IMR-90 (cell line): ENCODE data around the gene KCNT2.

Experiments
- BHLHE40 ChIP-seq: fragments of 150-350 bp; IDR thresholded peaks from 2 replicates; pipeline ENCODE4 v1.6.1; 2016; ENCODE audit warnings: mild to moderate bottlenecking, low read depth, low read length
- CEBPB ChIP-seq: IDR thresholded peaks from 2 replicates; pipeline ENCODE4 v1.6.1; 2012; ENCODE audit warnings: low read depth, low read length, improper control_type of control experiment
- CTCF ChIP-seq: conservative IDR thresholded peaks from 2 replicates; pipeline ENCODE4 v1.5.1; 2012; ENCODE audit warnings: mild to moderate bottlenecking, low read depth, low read length, improper control_type of control experiment
- FOS ChIP-seq: fragments of 150-350 bp; IDR thresholded peaks from 2 replicates; pipeline ENCODE4 v1.6.1; 2016; ENCODE audit warnings: low read depth, low read length
- MAFK ChIP-seq: IDR thresholded peaks from 2 replicates; pipeline ENCODE4 v1.6.1; 2012; ENCODE audit warnings: low read depth, low read length, improper control_type of control experiment
- MXI1 ChIP-seq: IDR thresholded peaks from 2 replicates; pipeline ENCODE4 v1.6.1; 2012; ENCODE audit warnings: low read depth, mild to moderate bottlenecking, low read length, moderate library complexity, borderline replicate concordance
- POLR2A ChIP-seq: IDR thresholded peaks from 2 replicates; pipeline ENCODE4 v1.6.1; 2012; ENCODE audit warnings: mild to moderate bottlenecking, low read depth, low read length
- RAD21 ChIP-seq: IDR thresholded peaks from 2 replicates; pipeline ENCODE4 v1.6.1; 2012; ENCODE audit warnings: low read length, improper control_type of control experiment
- RCOR1 ChIP-seq: IDR thresholded peaks from 2 replicates; pipeline ENCODE4 v1.6.1; 2012; ENCODE audit warnings: mild to moderate bottlenecking, low read length, improper control_type of control experiment; ENCODE audit not compliant: insufficient replicate concordance
- SMC3 ChIP-seq: fragments of 150-350 bp; IDR thresholded peaks from 2 replicates; pipeline ENCODE4 v1.6.1; 2016; ENCODE audit warnings: low read depth, mild to moderate bottlenecking, antibody characterized with exemption, low read length, moderate library complexity
- USF2 ChIP-seq: fragments of 150-350 bp; IDR thresholded peaks from 2 replicates; pipeline ENCODE4 v1.6.1; 2017; ENCODE audit warnings: mild to moderate bottlenecking, antibody characterized with exemption, low read length, low read depth

- TF ChIP-seq CTCF (no peak), RCOR1 (no peak), CEBPB (0 out of 2 replicates have a peak, but pooled peaks have one; percentile 22), MXI1 (no peak), FOS (no peak), POLR2A (no peak), RAD21 (no peak), BHLHE40 (no peak), SMC3 (no peak), MAFK (no peak), USF2 (no peak)
These were observed 50.4 kb downstream of the KCNT2 start for GRCh38 chr1:196557797-196558196.
